Measurements from ENCODE around the gene TEC. TPM values are rescaled to one million over a fixed set of nuclear protein-coding genes. Genes with fewer than 3 reads are reported as not detected.

Gene TEC
- polyA plus RNA-seq, 1 donor from 2014 or later, result not detected

- Histone ChIP-seq H3F3A (ENCODE audit: insufficient read depth, low read length, poor library complexity, severe bottlenecking) (no peaks in the 10 kb centered on the region), H3K9ac (ENCODE audit: low read length) (no peak overlapping the region), H3K4me3 (ENCODE audit: low read length) (no peak overlapping the region), H3K4me2 (ENCODE audit: low read length) (no peak overlapping the region), H3K27ac (ENCODE audit: low read length) (no peak overlapping the region), H3K79me2 (replicated peaks; ENCODE audit: insufficient read depth, low read length) (no peaks in the 10 kb centered on the region), H3K9me2 (ENCODE audit: insufficient read depth, low read length) (no peaks in the 10 kb centered on the region), H2AFZ (ENCODE audit: low read depth, low read length) (no peak overlapping the region), H3K27me3 (ENCODE audit: insufficient read depth, low read depth, low read length) (no peaks in the 10 kb centered on the region), H3K9me3 (ENCODE audit: low read length) (no peaks in the 10 kb centered on the region), H3K36me3 (ENCODE audit: insufficient read depth, low read length) (no peaks in the 10 kb centered on the region), H4K20me1 (ENCODE audit: insufficient read depth) (no peaks in the 10 kb centered on the region)
- no peak for TF ChIP-seq EP300 (conservative IDR thresholded peaks at IDR 0.05; ENCODE audit: poor library complexity, severe bottlenecking)
Observed at GRCh38 chr4:48137846-48138245, 131.8 kb downstream of the TEC start.

- Histone ChIP-seq H2AFZ (ENCODE audit: low read depth, low read length) (no peak within 1 kb of the TSS), H3K4me3 (ENCODE audit: low read length) (no peak within 1 kb of the TSS), H3K4me2 (ENCODE audit: low read length) (no peak within 1 kb of the TSS), H3F3A (ENCODE audit: insufficient read depth, low read length, poor library complexity, severe bottlenecking) (no peaks in the 10 kb centered on the region), H4K20me1 (ENCODE audit: insufficient read depth) (no peaks in the 10 kb centered on the region), H3K36me3 (ENCODE audit: insufficient read depth, low read length) (no peaks in the 10 kb centered on the region), H3K27ac (ENCODE audit: low read length) (no peak within 1 kb of the TSS), H3K27me3 (ENCODE audit: insufficient read depth, low read depth, low read length) (no peaks in the 10 kb centered on the region), H3K9ac (ENCODE audit: low read length) (no peak within 1 kb of the TSS), H3K9me3 (ENCODE audit: low read length) (no peaks in the 10 kb centered on the region), H3K9me2 (ENCODE audit: insufficient read depth, low read length) (no peaks in the 10 kb centered on the region), H3K79me2 (replicated peaks; ENCODE audit: insufficient read depth, low read length) (no peaks in the 10 kb centered on the region)
- TF ChIP-seq EP300 (conservative IDR thresholded peaks at IDR 0.05; ENCODE audit: poor library complexity, severe bottlenecking), result no peak
- no peak for TF ChIP-seq RAD21 (conservative IDR thresholded peaks at IDR 0.05)
- TF ChIP-seq CTCF (IDR thresholded peaks at IDR 0.05; ENCODE audit: poor library complexity, severe bottlenecking), result no peak
- TF ChIP-seq MXI1 (conservative IDR thresholded peaks at IDR 0.05; ENCODE audit: poor library complexity, severe bottlenecking), result no peak
- no peak for TF ChIP-seq REST (IDR thresholded peaks at IDR 0.05; ENCODE audit: borderline replicate concordance)
- no peak for TF ChIP-seq POLR2AphosphoS5 (IDR thresholded peaks at IDR 0.05)
- no peak for TF ChIP-seq TAF1 (IDR thresholded peaks at IDR 0.05; ENCODE audit: low read depth)
- no peak for TF ChIP-seq EZH2 (IDR thresholded peaks at IDR 0.05; ENCODE audit: borderline replicate concordance, insufficient read depth, low read length, poor library complexity, severe bottlenecking)
- no peak for TF ChIP-seq SMC3 (conservative IDR thresholded peaks at IDR 0.05; ENCODE audit: poor library complexity)
Observed at GRCh38 chr4:48134081-48134480, 135.6 kb downstream of the TEC start, which contains the start of gene TXK. TSS of gene TXK (minus strand) at chr4:48134250. CDS start at chr4:48134170, 80 bp downstream.

- Histone ChIP-seq H3K4me3 (ENCODE audit: low read length) (no peak overlapping the region), H3K79me2 (replicated peaks; ENCODE audit: insufficient read depth, low read length) (no peaks in the 10 kb centered on the region), H2AFZ (ENCODE audit: low read depth, low read length) (no peak overlapping the region), H3K9ac (ENCODE audit: low read length) (no peak overlapping the region), H3F3A (ENCODE audit: insufficient read depth, low read length, poor library complexity, severe bottlenecking) (no peaks in the 10 kb centered on the region), H3K27me3 (ENCODE audit: insufficient read depth, low read depth, low read length) (no peaks in the 10 kb centered on the region), H3K9me3 (ENCODE audit: low read length) (no peaks in the 10 kb centered on the region), H3K27ac (ENCODE audit: low read length) (no peak overlapping the region), H3K4me2 (ENCODE audit: low read length) (no peak overlapping the region), H3K9me2 (ENCODE audit: insufficient read depth, low read length) (no peaks in the 10 kb centered on the region), H3K36me3 (ENCODE audit: insufficient read depth, low read length) (no peaks in the 10 kb centered on the region), H4K20me1 (ENCODE audit: insufficient read depth) (no peaks in the 10 kb centered on the region)
- TF ChIP-seq EP300 (conservative IDR thresholded peaks at IDR 0.05; ENCODE audit: poor library complexity, severe bottlenecking) (no peak), TAF1 (IDR thresholded peaks at IDR 0.05; ENCODE audit: low read depth) (no peak), SMC3 (conservative IDR thresholded peaks at IDR 0.05; ENCODE audit: poor library complexity) (no peak), REST (IDR thresholded peaks at IDR 0.05; ENCODE audit: borderline replicate concordance) (no peak), EZH2 (IDR thresholded peaks at IDR 0.05; ENCODE audit: borderline replicate concordance, insufficient read depth, low read length, poor library complexity, severe bottlenecking) (no peak), MXI1 (conservative IDR thresholded peaks at IDR 0.05; ENCODE audit: poor library complexity, severe bottlenecking) (no peak), CTCF (IDR thresholded peaks at IDR 0.05; ENCODE audit: poor library complexity, severe bottlenecking) (no peak), POLR2AphosphoS5 (IDR thresholded peaks at IDR 0.05) (no peak)
Observed at GRCh38 chr4:48133669-48134068, 136.0 kb downstream of the TEC start.
